HCT116 (cell line): ENCODE results near the gene QRICH2. TPM values are rescaled to one million over a fixed set of nuclear protein-coding genes. Genes with fewer than 3 reads are reported as not detected.
"Not testable (repeated sequence)": the region's sequence is repeated elsewhere in the genome, so short reads cannot be mapped to it uniquely, and the experiment has no call there.

ENCODE experiments used
- ATAC-seq: fragments of 200-7000 bp; cut with Tn5 transposase; 2 replicates; pipeline ENCODE4 v1.9.1; 2020; ENCODE audit warnings: mild to moderate bottlenecking, moderate library complexity
- BruUV-seq: library from RNA; stranded (reverse); fragments of 400-500 nt; replicated peaks from 2 replicates; lab custom pipeline; 2021; lab: Mats Ljungman, UMichigan
- CTCF ChIA-PET: fragments of 300-600 bp; sonication (Branson Sonifier 250); formaldehyde crosslinking; loops from one replicate; lab custom pipeline; 2021; ENCODE audit warnings: antibody characterized with exemption; lab: Charles Lee
- POLR2A ChIA-PET: fragments of 300-600, 350-600 bp; sonication (Branson Sonifier 250); formaldehyde crosslinking; loops from one replicate; lab custom pipeline; 2021; ENCODE audit warnings: antibody characterized with exemption; lab: Charles Lee
- RAD21 ChIA-PET, 2 experiments: fragments of 300-600 bp; sonication (Branson Sonifier 250); formaldehyde crosslinking; loops; one replicate each; lab custom pipeline; 2023; ENCODE audit warnings: low total read pairs in 2 of 2; ENCODE audit not compliant: uncharacterized antibody in 2 of 2, unreplicated experiment in 2 of 2, low non-redundant PET in 1 of 2; lab: Charles Lee
- DNase-seq: peaks from one replicate; pipeline ENCODE4 v3.0.0-alpha.2; 2010; ENCODE audit warnings: low read depth, low spot score
- H2AFZ ChIP-seq: fragments of 200-600 bp; shearing (Covaris generic), sonication (generic); 2 replicates; pipeline ENCODE4 v1.6.1; 2017; ENCODE audit warnings: low read depth, mixed run types, mixed read lengths, antibody characterized with exemption, low read length; ENCODE audit not compliant: poor library complexity, severe bottlenecking
- H3K27ac ChIP-seq: 2 replicates; pipeline ENCODE4 v1.5.1; 2012; ENCODE audit warnings: low read depth, low read length
- H3K27me3 ChIP-seq: fragments of 200-600 bp; sonication (generic); 2 replicates; pipeline ENCODE4 v1.6.1; 2016; ENCODE audit warnings: mixed run types, low read length, mixed read lengths; ENCODE audit not compliant: insufficient read depth
- H3K36me3 ChIP-seq, 2 experiments: fragments of 200-500 bp in 1 of 2; fragments of 200-600 bp in 1 of 2; sonication (Bioruptor generic) in 1 of 2; sonication (generic) in 1 of 2; 2 replicates each; pipeline versions ENCODE4 v1.5.1 to v1.6.1; 2014 to 2016; ENCODE audit warnings: low read length in 2 of 2, inconsistent platforms in 1 of 2, mixed read lengths in 1 of 2, mixed run types in 1 of 2; ENCODE audit not compliant: insufficient read depth in 2 of 2, control insufficient read depth in 1 of 2
- H3K4me1 ChIP-seq, 2 experiments: fragments of 200-600 bp in 1 of 2; sonication (generic) in 1 of 2; 2 replicates each; pipeline versions ENCODE4 v1.5.1 to v1.6.1; 2012 to 2017; ENCODE audit warnings: low read length in 2 of 2, inconsistent platforms in 1 of 2, mild to moderate bottlenecking in 1 of 2, mixed read lengths in 1 of 2, mixed run types in 1 of 2, moderate library complexity in 1 of 2; ENCODE audit not compliant: insufficient read depth in 2 of 2, control insufficient read depth in 1 of 2
- H3K4me2 ChIP-seq: fragments of 200-600 bp; sonication (generic); 2 replicates; pipeline ENCODE4 v1.6.1; 2017; ENCODE audit warnings: mixed run types, low read length, mixed read lengths
- H3K4me3 ChIP-seq, 2 experiments: fragments of 200-600 bp in 1 of 2; sonication (generic) in 1 of 2; replicated peaks in 1 of 2; 2 replicates each; pipeline ENCODE4 v1.5.1; 2011 to 2016; ENCODE audit warnings: low read length in 2 of 2, control low read depth in 1 of 2, low read depth in 1 of 2, mild to moderate bottlenecking in 1 of 2, mixed read lengths in 1 of 2, mixed run types in 1 of 2
- H3K79me2 ChIP-seq: fragments of 200-600 bp; sonication (generic); 2 replicates; pipeline ENCODE4 v1.6.1; 2017; ENCODE audit warnings: mild to moderate bottlenecking, mixed run types, low read length, moderate library complexity, mixed read lengths; ENCODE audit not compliant: insufficient read depth
- H3K9ac ChIP-seq: fragments of 200-600 bp; sonication (generic); 2 replicates; pipeline ENCODE4 v1.6.1; 2016; ENCODE audit warnings: low read length, mixed read lengths
- H3K9me2 ChIP-seq: fragments of 200-600 bp; sonication (generic), shearing (Covaris generic); 2 replicates; pipeline ENCODE4 v1.6.1; 2017; ENCODE audit warnings: mixed run types, mild to moderate bottlenecking, moderate library complexity; ENCODE audit not compliant: insufficient read depth
- H3K9me3 ChIP-seq, 2 experiments: fragments of 200-500 bp in 1 of 2; fragments of 200-600 bp in 1 of 2; sonication (Bioruptor generic) in 1 of 2; sonication (generic) in 1 of 2; 2 replicates each; pipeline ENCODE4 v1.6.1; 2014 to 2017; ENCODE audit warnings: low read length in 2 of 2, mixed read lengths in 2 of 2, inconsistent platforms in 1 of 2, low read depth in 1 of 2, mild to moderate bottlenecking in 1 of 2, mixed run types in 1 of 2, moderate library complexity in 1 of 2; ENCODE audit not compliant: control insufficient read depth in 1 of 2, insufficient read depth in 1 of 2
- H4K20me1 ChIP-seq: fragments of 200-600 bp; sonication (generic), shearing (Covaris generic); 2 replicates; pipeline ENCODE4 v1.6.1; 2017; ENCODE audit warnings: mixed run types, mild to moderate bottlenecking, moderate library complexity; ENCODE audit not compliant: insufficient read depth
- CBX3 ChIP-seq: IDR thresholded peaks from 2 replicates; pipeline ENCODE4 v1.6.1; 2012; ENCODE audit warnings: low read depth
- CTCF ChIP-seq, 3 experiments: fragments of 200-600 bp in 1 of 3; sonication (generic) in 1 of 3; IDR thresholded peaks in 2 of 3; conservative IDR thresholded peaks in 1 of 3; 2 replicates each; pipeline ENCODE4 v1.5.1; 2012 to 2017; ENCODE audit warnings: low read depth in 2 of 3, low read length in 2 of 3, antibody characterized with exemption in 1 of 3, borderline replicate concordance in 1 of 3, control low read depth in 1 of 3, mild to moderate bottlenecking in 1 of 3, mixed read lengths in 1 of 3, mixed run types in 1 of 3, moderate library complexity in 1 of 3; ENCODE audit not compliant: insufficient read depth in 1 of 3
- EGR1 ChIP-seq: IDR thresholded peaks from 2 replicates; pipeline ENCODE4 v1.6.1; 2012; ENCODE audit warnings: low read depth
- EZH2 ChIP-seq: fragments of 200-600 bp; sonication (generic); IDR thresholded peaks from 2 replicates; pipeline ENCODE4 v1.6.1; 2017; ENCODE audit warnings: antibody characterized with exemption, mixed run types
- EZH2phosphoT487 ChIP-seq: fragments of 200-600 bp; IDR thresholded peaks from 2 replicates; pipeline ENCODE4 v1.6.1; 2018; ENCODE audit warnings: antibody characterized with exemption, borderline replicate concordance
- FOSL1 ChIP-seq: IDR thresholded peaks from 2 replicates; pipeline ENCODE4 v1.6.1; 2012; ENCODE audit warnings: low read depth
- JUND ChIP-seq: IDR thresholded peaks from 2 replicates; pipeline ENCODE4 v1.6.1; 2012
- POLR2AphosphoS5 ChIP-seq: IDR thresholded peaks from 2 replicates; pipeline ENCODE4 v1.6.1; 2011; ENCODE audit warnings: mild to moderate bottlenecking, low read depth, low read length, moderate library complexity
- RAD21 ChIP-seq: IDR thresholded peaks from 2 replicates; pipeline ENCODE4 v1.6.1; 2012; ENCODE audit warnings: low read depth, mild to moderate bottlenecking
- SP1 ChIP-seq: IDR thresholded peaks from 2 replicates; pipeline ENCODE4 v1.6.1; 2012; ENCODE audit warnings: low read depth
- YY1 ChIP-seq: IDR thresholded peaks from 2 replicates; pipeline ENCODE4 v1.6.1; 2011; ENCODE audit warnings: low read length, low read depth, moderate library complexity, mild to moderate bottlenecking; ENCODE audit not compliant: insufficient replicate concordance; ENCODE audit errors: extremely low read depth
- ZBTB33 ChIP-seq: IDR thresholded peaks from 2 replicates; pipeline ENCODE4 v1.6.1; 2011; ENCODE audit warnings: mild to moderate bottlenecking, low read length, moderate library complexity; ENCODE audit not compliant: insufficient replicate concordance; ENCODE audit errors: extremely low read depth
- ZFX ChIP-seq: fragments of 450-650 bp; IDR thresholded peaks from 2 replicates; pipeline ENCODE4 v1.6.1; 2017
- intact Hi-C: fragments of 100-400 bp; cut with micrococcal nuclease; formaldehyde crosslinking; loops from 2 replicates; pipeline ENCODE4 v1.10.0; 2022
- total RNA-seq: library from RNA; stranded (reverse); gene quantifications from one replicate; pipeline ENCODE4 v1.2.1, GENCODE V29; 2021; ENCODE audit not compliant: unreplicated experiment

The QRICH2 gene
- total RNA-seq, 1 experiment from 2014 or later = 4.9 TPM

- POLR2A ChIA-PET = interaction anchor here (1.2 kb wide), 1 partner anchor 12 kb away, joined by 3 read pairs; the partner anchor contains the start of gene UBALD2
- peaks cover 0 to 15% of the 10 kb centered on the region in 2 experiments; a peak in 2 of 4 replicates for H3K4me1 ChIP-seq
- DNase-seq, H3K4me3 ChIP-seq, H3K36me3 ChIP-seq, ATAC-seq, H3K4me2 ChIP-seq, H3K9me3 ChIP-seq, H2AFZ ChIP-seq, H3K9ac ChIP-seq, H3K9me2 ChIP-seq, H3K79me2 ChIP-seq, H4K20me1 ChIP-seq, H3K27ac ChIP-seq, RAD21 ChIA-PET, H3K27me3 ChIP-seq, BruUV-seq, intact Hi-C loops, CTCF ChIA-PET: not testable (repeated sequence)
Measured at GRCh38 chr17:76252967-76253766, 54.9 kb downstream of the QRICH2 start.

- Histone ChIP-seq H3K4me3 (no peak overlapping the region), H3K79me2 (no peaks in the 10 kb centered on the region), H3K9me2 (no peaks in the 10 kb centered on the region), H3K4me2 (no peak overlapping the region), H3K36me3 (no peaks in the 10 kb centered on the region), H2AFZ (no peak overlapping the region), H3K9ac (no peak overlapping the region), H3K9me3 (no peaks in the 10 kb centered on the region), H3K4me1 (peaks cover 0 to 15% of the 10 kb centered on the region in 2 experiments; a peak in 2 of 4 replicates), H3K27me3 (no peaks in the 10 kb centered on the region), H3K27ac (no peak overlapping the region), H4K20me1 (no peaks in the 10 kb centered on the region)
- no TSS peak for BruUV-seq
- RAD21 ChIA-PET = no interaction called here
- TF ChIP-seq CTCF (IDR thresholded peaks at IDR 0.05 in 2 of 3, conservative IDR thresholded peaks at IDR 0.05 in 1 of 3; ENCODE audit: borderline replicate concordance in 1 of 3, insufficient read depth in 1 of 3, low read depth in 2 of 3, low read length in 2 of 3) = no peak
- TF ChIP-seq SP1 = no peak
- no peak for TF ChIP-seq YY1
- no peak for TF ChIP-seq EGR1
- TF ChIP-seq EZH2 = no peak
- no peak for TF ChIP-seq POLR2AphosphoS5
- no peak for TF ChIP-seq RAD21
- TF ChIP-seq FOSL1 = no peak
- no peak for TF ChIP-seq ZBTB33
- no peak for TF ChIP-seq EZH2phosphoT487
- TF ChIP-seq JUND = no peak
- no peak for TF ChIP-seq ZFX
- TF ChIP-seq CBX3 = no peak; the same call in 1 of the 2 replicates
- intact Hi-C loops = no loop called here
- ATAC-seq (peak; percentile 22; the same call in 1 of the 2 replicates), DNase-seq (no peak)
- POLR2A ChIA-PET = interaction anchor here (1.2 kb wide), 1 partner anchor 13 kb away, joined by 3 read pairs; the partner anchor contains the start of gene UBALD2
- CTCF ChIA-PET = no interaction called here
Measured at GRCh38 chr17:76252040-76252954, 55.8 kb downstream of the QRICH2 start.
